Measurements from ENCODE around the gene TMEM185B. TPM values are rescaled to one million over a fixed set of nuclear protein-coding genes. Genes with fewer than 3 reads are reported as not detected.

TMEM185B gene
- total and polyA plus RNA-seq, 4 experiments from 2014 or later, result 17.5 to 24.9 (median 20.6) TPM

- no peaks in the 10 kb centered on the region for H3K27me3 Mint-ChIP-seq
- intact Hi-C loops (cut with micrococcal nuclease), result no loop called here
- peak overlapping the region in 1 of 7 donors; percentile 70 for H3K27ac Mint-ChIP-seq
- CTCF ChIA-PET (ENCODE audit: partially characterized antibody), result interaction anchor here (1.8 to 2.7 kb wide), 2 partner anchors 34 to 475 kb away, joined by 3 to 9 read pairs; no protein-coding TSS in a partner anchor
- POLR2A ChIA-PET (ENCODE audit: partially characterized antibody), result no interaction called here
- no peak overlapping the region for H3K27ac ChIP-seq (ENCODE audit: low read depth, low read length)
- no peak overlapping the region for H3K4me3 ChIP-seq (ENCODE audit: low read length in 2 of 2)
- peaks cover 0 to 4% of the 10 kb centered on the region in 2 donors for H3K36me3 Mint-ChIP-seq
- H3K9me3 ChIP-seq (ENCODE audit: control insufficient read depth in 1 of 2, low read length in 2 of 2), result no peaks in the 10 kb centered on the region
- H3K4me3 Mint-ChIP-seq, result no peak overlapping the region
- H3K4me1 ChIP-seq (ENCODE audit: insufficient read depth, low read length), result peaks cover 64% of the 10 kb centered on the region
- H3K36me3 ChIP-seq (ENCODE audit: insufficient read depth, low read length), result no peaks in the 10 kb centered on the region
- H3K27me3 ChIP-seq (ENCODE audit: insufficient read depth, low read length), result no peaks in the 10 kb centered on the region
- peaks cover 37 to 78% (median 55%) of the 10 kb centered on the region in 4 donors for H3K4me1 Mint-ChIP-seq
- DNase-seq, result no peak
- H3K9me3 Mint-ChIP-seq, result peaks cover 0 to 2% (median 0%) of the 10 kb centered on the region in 8 donors
Observed at GRCh38 chr2:120180066-120180465, 43.1 kb downstream of the TMEM185B start.

GRCh38 chr2:120179396-120179795, 43.8 kb downstream of the TMEM185B start:
- Mint-ChIP-seq H3K4me3 (no peak overlapping the region), H3K36me3 (peaks cover 0 to 4% of the 10 kb centered on the region in 2 donors), H3K27me3 (no peaks in the 10 kb centered on the region), H3K9me3 (peaks cover 0 to 2% (median 0%) of the 10 kb centered on the region in 8 donors), H3K27ac (peak overlapping the region in 3 of 7 donors; percentile 7 to 70 (median 38)), H3K4me1 (peaks cover 39 to 82% (median 56%) of the 10 kb centered on the region in 4 donors)
- ChIA-PET POLR2A (ENCODE audit: partially characterized antibody) (interaction anchor here (2.0 kb wide), 1 partner anchor 53 kb away, joined by 6 read pairs; no protein-coding TSS in a partner anchor), CTCF (ENCODE audit: partially characterized antibody) (interaction anchor here (1.8 to 2.7 kb wide), 2 partner anchors 35 to 475 kb away, joined by 3 to 9 read pairs; no protein-coding TSS in a partner anchor)
- Histone ChIP-seq H3K4me1 (ENCODE audit: insufficient read depth, low read length) (peaks cover 67% of the 10 kb centered on the region), H3K27ac (ENCODE audit: low read depth, low read length) (no peak overlapping the region), H3K9me3 (ENCODE audit: control insufficient read depth in 1 of 2, low read length in 2 of 2) (no peaks in the 10 kb centered on the region), H3K4me3 (ENCODE audit: low read length in 2 of 2) (no peak overlapping the region), H3K27me3 (ENCODE audit: insufficient read depth, low read length) (no peaks in the 10 kb centered on the region), H3K36me3 (ENCODE audit: insufficient read depth, low read length) (no peaks in the 10 kb centered on the region)
- DNase-seq, result no peak
- intact Hi-C loops (cut with micrococcal nuclease), result loop anchor here (5.0 to 10.0 kb wide), 2 partner anchors 255 to 812 kb away; partner anchors contain the start of genes C2orf76 and DBI

DNA sequence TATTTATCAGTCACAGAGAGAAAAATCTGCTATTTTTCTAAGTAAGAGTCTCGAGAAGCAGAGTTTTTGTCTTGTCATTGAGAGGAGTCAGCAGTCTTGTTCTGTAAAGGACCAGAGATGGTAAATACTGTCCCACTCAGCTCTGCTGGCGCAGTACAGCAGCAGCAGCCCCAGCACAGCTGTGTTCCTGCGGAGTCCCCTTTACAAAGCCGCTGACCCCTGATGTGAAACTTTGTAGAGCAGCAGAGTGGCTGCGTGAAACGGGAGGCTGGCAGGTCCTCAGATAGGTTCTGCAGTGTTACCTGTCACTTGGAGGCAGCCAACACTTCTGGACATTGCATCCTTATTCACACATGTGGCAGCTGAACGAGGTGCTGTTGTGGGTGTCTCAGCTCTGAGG, 45.2 kb downstream of the TMEM185B start:
- Histone ChIP-seq H3K9me3 (ENCODE audit: control insufficient read depth in 1 of 2, low read length in 2 of 2) (no peaks in the 10 kb centered on the region), H3K4me3 (ENCODE audit: low read length in 2 of 2) (no peak overlapping the region), H3K4me1 (ENCODE audit: insufficient read depth, low read length) (peaks cover 67% of the 10 kb centered on the region), H3K36me3 (ENCODE audit: insufficient read depth, low read length) (no peaks in the 10 kb centered on the region), H3K27ac (ENCODE audit: low read depth, low read length) (peak overlapping the region; percentile 72), H3K27me3 (ENCODE audit: insufficient read depth, low read length) (no peaks in the 10 kb centered on the region)
- intact Hi-C loops (cut with micrococcal nuclease), result loop anchor here (1.0 to 10.0 kb wide), 11 partner anchors 45 to 811 kb away; partner anchors contain the start of genes C2orf76, DBI, EPB41L5 and PTPN4
- Mint-ChIP-seq H3K27me3 (no peaks in the 10 kb centered on the region), H3K27ac (peak overlapping the region; percentile 65 to 100 (median 95)), H3K36me3 (peaks cover 0 to 4% of the 10 kb centered on the region in 2 donors), H3K4me3 (peak overlapping the region; percentile 93 to 99 (median 99)), H3K4me1 (peaks cover 34 to 73% (median 53%) of the 10 kb centered on the region in 4 donors), H3K9me3 (peaks cover 0 to 2% (median 0%) of the 10 kb centered on the region in 8 donors)
- no peak for DNase-seq
- CTCF ChIA-PET (ENCODE audit: partially characterized antibody), result interaction anchor here (0.9 to 7.0 kb wide), 12 partner anchors 18 to 499 kb away, joined by 3 to 150 read pairs (median 5); partner anchors contain the start of genes PTPN4 and TMEM177
- POLR2A ChIA-PET (ENCODE audit: partially characterized antibody), result interaction anchor here (1.3 to 4.6 kb wide), 6 partner anchors 45 to 500 kb away, joined by 4 to 42 read pairs (median 20); partner anchors contain the start of genes PTPN4, RALB, TMEM177 and TMEM185B

GRCh38 chr2:120177001-120177621, 46.1 kb downstream of the TMEM185B start:
- H3K27me3 Mint-ChIP-seq, result no peaks in the 10 kb centered on the region
- intact Hi-C loops (cut with micrococcal nuclease), result loop anchor here (1.0 to 10.0 kb wide), 11 partner anchors 46 to 810 kb away; partner anchors contain the start of genes C2orf76, DBI, EPB41L5 and PTPN4
- peaks cover 60% of the 10 kb centered on the region for H3K4me1 ChIP-seq (ENCODE audit: insufficient read depth, low read length)

DNA sequence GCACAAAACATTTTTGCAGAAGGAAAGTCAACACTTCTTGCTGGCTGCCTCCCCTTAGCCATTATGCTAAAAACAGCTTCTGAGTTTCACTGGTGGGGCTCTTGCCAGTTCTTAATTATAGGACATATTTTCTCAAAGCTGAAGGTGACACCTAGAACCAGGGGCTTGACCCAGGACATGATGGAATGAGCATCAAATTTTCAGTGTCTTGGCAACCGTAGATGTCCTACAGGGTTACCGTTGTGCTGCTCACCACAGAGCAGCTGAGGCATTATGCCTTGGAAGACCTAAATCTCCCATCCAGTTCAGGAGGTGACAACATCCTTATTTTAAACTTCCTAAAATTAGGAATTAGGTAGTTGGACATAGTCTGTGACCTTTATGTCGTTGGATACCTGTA, 46.7 kb downstream of the TMEM185B start:
- no peaks in the 10 kb centered on the region for H3K36me3 Mint-ChIP-seq
- Histone ChIP-seq H3K9me3 (ENCODE audit: control insufficient read depth in 1 of 2, low read length in 2 of 2) (no peaks in the 10 kb centered on the region), H3K27me3 (ENCODE audit: insufficient read depth, low read length) (no peaks in the 10 kb centered on the region), H3K4me1 (ENCODE audit: insufficient read depth, low read length) (peaks cover 55% of the 10 kb centered on the region), H3K36me3 (ENCODE audit: insufficient read depth, low read length) (no peaks in the 10 kb centered on the region), H3K27ac (ENCODE audit: low read depth, low read length) (peak overlapping the region; percentile 72), H3K4me3 (ENCODE audit: low read length in 2 of 2) (peak overlapping the region in 1 of 2 donors; percentile 69)
- H3K4me3 Mint-ChIP-seq, result peak overlapping the region in 7 of 8 donors; percentile 93 to 99 (median 99)
- peak overlapping the region; percentile 95 to 100 (median 99) for H3K27ac Mint-ChIP-seq
- ChIA-PET CTCF (ENCODE audit: partially characterized antibody) (interaction anchor here (0.6 to 7.0 kb wide), 43 partner anchors 7 to 535 kb away, joined by 3 to 150 read pairs (median 5); partner anchors contain the start of genes EPB41L5, PTPN4, RALB and TMEM177), POLR2A (ENCODE audit: partially characterized antibody) (interaction anchor here (0.6 to 4.6 kb wide), 28 partner anchors 32 to 809 kb away, joined by 3 to 42 read pairs (median 4); partner anchors contain the start of genes EPB41L5, PTPN4, RALB and TMEM177)
- no peaks in the 10 kb centered on the region for H3K27me3 Mint-ChIP-seq
- intact Hi-C loops (cut with micrococcal nuclease), result loop anchor here (2.0 to 10.0 kb wide), 3 partner anchors 164 to 809 kb away; partner anchors contain the start of genes C2orf76, DBI and EPB41L5
- peaks cover 0 to 2% (median 0%) of the 10 kb centered on the region in 8 donors for H3K9me3 Mint-ChIP-seq
- DNase-seq, result peak in 1 of 5 donors; percentile 45
- peaks cover 24 to 61% (median 42%) of the 10 kb centered on the region in 4 donors for H3K4me1 Mint-ChIP-seq

More at GRCh38 chr2:120177001-120177621, 46.1 kb downstream of the TMEM185B start:
- H3K27me3 ChIP-seq (ENCODE audit: insufficient read depth, low read length), result no peaks in the 10 kb centered on the region
- H3K27ac Mint-ChIP-seq, result peak overlapping the region; percentile 95 to 100 (median 99)
- H3K27ac ChIP-seq (ENCODE audit: low read depth, low read length), result peak overlapping the region; percentile 72
- peak overlapping the region; percentile 93 to 99 (median 99) for H3K4me3 Mint-ChIP-seq
- H3K9me3 ChIP-seq (ENCODE audit: control insufficient read depth in 1 of 2, low read length in 2 of 2), result no peaks in the 10 kb centered on the region
- H3K9me3 Mint-ChIP-seq, result peaks cover 0 to 2% (median 0%) of the 10 kb centered on the region in 8 donors
- H3K36me3 ChIP-seq (ENCODE audit: insufficient read depth, low read length), result no peaks in the 10 kb centered on the region
- CTCF ChIA-PET (ENCODE audit: partially characterized antibody), result interaction anchor here (0.6 to 7.0 kb wide), 44 partner anchors 7 to 535 kb away, joined by 3 to 150 read pairs (median 5); partner anchors contain the start of genes EPB41L5, PTPN4, RALB and TMEM177
- H3K36me3 Mint-ChIP-seq, result peaks cover 0 to 4% of the 10 kb centered on the region in 2 donors
- peak; percentile 83 to 87 (median 86) for DNase-seq
- POLR2A ChIA-PET (ENCODE audit: partially characterized antibody), result interaction anchor here (0.6 to 4.6 kb wide), 29 partner anchors 31 to 810 kb away, joined by 3 to 42 read pairs (median 4); partner anchors contain the start of genes EPB41L5, PTPN4, RALB and TMEM177
- H3K4me1 Mint-ChIP-seq, result peaks cover 30 to 67% (median 47%) of the 10 kb centered on the region in 4 donors
- peak overlapping the region; percentile 54 to 69 for H3K4me3 ChIP-seq (ENCODE audit: low read length in 2 of 2)

GRCh38 chr2:120174963-120175581, 48.1 kb downstream of the TMEM185B start:
- H3K4me3 ChIP-seq (ENCODE audit: low read length in 2 of 2), result no peak overlapping the region
- H3K27ac ChIP-seq (ENCODE audit: low read depth, low read length), result no peak overlapping the region
- peaks cover 23 to 51% (median 38%) of the 10 kb centered on the region in 4 donors for H3K4me1 Mint-ChIP-seq
- POLR2A ChIA-PET (ENCODE audit: partially characterized antibody), result interaction anchor here (0.7 to 4.6 kb wide), 13 partner anchors 47 to 506 kb away, joined by 3 to 42 read pairs (median 20); partner anchors contain the start of genes EPB41L5, PTPN4, RALB and TMEM177
- peak overlapping the region in 3 of 8 donors; percentile 4 to 69 (median 11) for H3K4me3 Mint-ChIP-seq
- peaks cover 0 to 2% of the 10 kb centered on the region in 2 donors for H3K36me3 Mint-ChIP-seq
- H3K27me3 ChIP-seq (ENCODE audit: insufficient read depth, low read length), result no peaks in the 10 kb centered on the region
- H3K9me3 Mint-ChIP-seq, result peaks cover 0 to 2% (median 0%) of the 10 kb centered on the region in 8 donors
- peak overlapping the region in 6 of 7 donors; percentile 17 to 95 (median 58) for H3K27ac Mint-ChIP-seq
- H3K27me3 Mint-ChIP-seq, result no peaks in the 10 kb centered on the region
- DNase-seq, result peak; percentile 45 to 55 (median 50)
- no peaks in the 10 kb centered on the region for H3K9me3 ChIP-seq (ENCODE audit: control insufficient read depth in 1 of 2, low read length in 2 of 2)
- CTCF ChIA-PET (ENCODE audit: partially characterized antibody), result interaction anchor here (0.7 to 7.0 kb wide), 55 partner anchors 9 to 809 kb away, joined by 3 to 150 read pairs (median 4); partner anchors contain the start of genes C2orf76, DBI, EPB41L5 and PTPN4
- H3K4me1 ChIP-seq (ENCODE audit: insufficient read depth, low read length), result peaks cover 48% of the 10 kb centered on the region
- intact Hi-C loops (cut with micrococcal nuclease), result loop anchor here (1.0 to 10.0 kb wide), 4 partner anchors 250 to 808 kb away; partner anchors contain the start of genes C2orf76 and DBI
- H3K36me3 ChIP-seq (ENCODE audit: insufficient read depth, low read length), result no peaks in the 10 kb centered on the region
